PFSK-1 (cell line): ENCODE data around the gene DNAJA2.

Source experiments
- FOXP2 ChIP-seq: optimal IDR thresholded peaks from 2 replicates; pipeline ENCODE3; 2011; ENCODE audit warnings: borderline replicate concordance, control low read depth, inconsistent platforms; ENCODE audit not compliant: insufficient read depth; ENCODE audit errors: extremely low read length, extremely low read depth
- POLR2AphosphoS5 ChIP-seq: IDR thresholded peaks from 2 replicates; pipeline ENCODE4 v1.6.1; 2012; ENCODE audit warnings: low read depth, mild to moderate bottlenecking, control low read depth, low read length, moderate library complexity
- SIN3A ChIP-seq: IDR thresholded peaks from 2 replicates; pipeline ENCODE4 v1.6.1; 2012; ENCODE audit warnings: mild to moderate bottlenecking, low read length, moderate library complexity, borderline replicate concordance; ENCODE audit not compliant: insufficient read depth
- TAF1 ChIP-seq: IDR thresholded peaks from 2 replicates; pipeline ENCODE4 v1.6.1; 2012; ENCODE audit warnings: low read length, control low read depth, borderline replicate concordance; ENCODE audit not compliant: insufficient read depth
- TF ChIP-seq, protein P1 (sequence below), 2 experiments: IDR thresholded peaks; 2 replicates each; pipeline versions ENCODE4 v1.6.1 to v1.8.0; 2011 to 2012; ENCODE audit warnings: low read depth in 2 of 2, low read length in 2 of 2, control low read depth in 1 of 2, inconsistent platforms in 1 of 2, mild to moderate bottlenecking in 1 of 2, moderate library complexity in 1 of 2; ENCODE audit not compliant: insufficient read depth in 1 of 2

DNAJA2 gene

GRCh38 chr16:46906360-46907060, 67.0 kb downstream of the DNAJA2 start:
- TF ChIP-seq TAF1, result no peak
- no peak for TF ChIP-seq POLR2AphosphoS5
- TF ChIP-seq SIN3A, result no peak
- TF ChIP-seq FOXP2, result no peak
- TF ChIP-seq, protein P1, sequence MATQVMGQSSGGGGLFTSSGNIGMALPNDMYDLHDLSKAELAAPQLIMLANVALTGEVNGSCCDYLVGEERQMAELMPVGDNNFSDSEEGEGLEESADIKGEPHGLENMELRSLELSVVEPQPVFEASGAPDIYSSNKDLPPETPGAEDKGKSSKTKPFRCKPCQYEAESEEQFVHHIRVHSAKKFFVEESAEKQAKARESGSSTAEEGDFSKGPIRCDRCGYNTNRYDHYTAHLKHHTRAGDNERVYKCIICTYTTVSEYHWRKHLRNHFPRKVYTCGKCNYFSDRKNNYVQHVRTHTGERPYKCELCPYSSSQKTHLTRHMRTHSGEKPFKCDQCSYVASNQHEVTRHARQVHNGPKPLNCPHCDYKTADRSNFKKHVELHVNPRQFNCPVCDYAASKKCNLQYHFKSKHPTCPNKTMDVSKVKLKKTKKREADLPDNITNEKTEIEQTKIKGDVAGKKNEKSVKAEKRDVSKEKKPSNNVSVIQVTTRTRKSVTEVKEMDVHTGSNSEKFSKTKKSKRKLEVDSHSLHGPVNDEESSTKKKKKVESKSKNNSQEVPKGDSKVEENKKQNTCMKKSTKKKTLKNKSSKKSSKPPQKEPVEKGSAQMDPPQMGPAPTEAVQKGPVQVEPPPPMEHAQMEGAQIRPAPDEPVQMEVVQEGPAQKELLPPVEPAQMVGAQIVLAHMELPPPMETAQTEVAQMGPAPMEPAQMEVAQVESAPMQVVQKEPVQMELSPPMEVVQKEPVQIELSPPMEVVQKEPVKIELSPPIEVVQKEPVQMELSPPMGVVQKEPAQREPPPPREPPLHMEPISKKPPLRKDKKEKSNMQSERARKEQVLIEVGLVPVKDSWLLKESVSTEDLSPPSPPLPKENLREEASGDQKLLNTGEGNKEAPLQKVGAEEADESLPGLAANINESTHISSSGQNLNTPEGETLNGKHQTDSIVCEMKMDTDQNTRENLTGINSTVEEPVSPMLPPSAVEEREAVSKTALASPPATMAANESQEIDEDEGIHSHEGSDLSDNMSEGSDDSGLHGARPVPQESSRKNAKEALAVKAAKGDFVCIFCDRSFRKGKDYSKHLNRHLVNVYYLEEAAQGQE (IDR thresholded peaks at IDR 0.05; ENCODE audit: insufficient read depth in 1 of 2, low read depth in 2 of 2, low read length in 2 of 2), result no peak
